ENCODE measurements around the gene NCOA6.
"Not testable (repeated sequence)": the region's sequence is repeated elsewhere in the genome, so short reads cannot be mapped to it uniquely, and the experiment has no call there.

NCOA6 gene

GRCh38 chr20:34717230-34718095 is 108.0 kb downstream of the NCOA6 start:
- no peak for DNase-seq

- DNase-seq = no peak
These were observed 108.6 kb downstream of the NCOA6 start for GRCh38 chr20:34716921-34717229.

GRCh38 chr20:34715384-34715783 is 110.1 kb downstream of the NCOA6 start:
- no peak for DNase-seq

GRCh38 chr20:34713944-34714515 is 111.4 kb downstream of the NCOA6 start:
- not testable (repeated sequence) for DNase-seq

- no peak for DNase-seq
These were observed 112.1 kb downstream of the NCOA6 start for GRCh38 chr20:34713194-34713943.

GRCh38 chr20:34712525-34713192 is 112.8 kb downstream of the NCOA6 start:
- no peak for DNase-seq

- DNase-seq = no peak
These were observed 113.5 kb downstream of the NCOA6 start for GRCh38 chr20:34711813-34712430.

GRCh38 chr20:34710861-34711574 is 114.4 kb downstream of the NCOA6 start:
- DNase-seq = no peak

- no peak for DNase-seq
These were observed 114.9 kb downstream of the NCOA6 start for GRCh38 chr20:34710568-34710839.

- DNase-seq = no peak
These were observed 115.5 kb downstream of the NCOA6 start for GRCh38 chr20:34709831-34710567.

GRCh38 chr20:34709044-34709830 is 116.2 kb downstream of the NCOA6 start:
- DNase-seq = peak; percentile 81

GRCh38 chr20:34708621-34709043 is 116.8 kb downstream of the NCOA6 start:
- peak; percentile 46 for DNase-seq

- no peak for DNase-seq
These were observed 118.3 kb downstream of the NCOA6 start for GRCh38 chr20:34706912-34707784.

- no peak for DNase-seq
These were observed 119.1 kb downstream of the NCOA6 start for GRCh38 chr20:34706302-34706875.

- no peak for DNase-seq
These were observed 119.8 kb downstream of the NCOA6 start for GRCh38 chr20:34705397-34706301.

GRCh38 chr20:34705008-34705396 is 120.4 kb downstream of the NCOA6 start:
- DNase-seq = no peak

- DNase-seq = peak; percentile 88
These were observed 121.1 kb downstream of the NCOA6 start, which contains the start of gene TP53INP2 for GRCh38 chr20:34704177-34705007. Gene TP53INP2 (plus strand): TSS chr20:34704344. CDS start chr20:34708740, 4,396 bp downstream.
